Measurements from ENCODE around the gene PRND.
A peak's percentile ranks its signal among the peaks of the same experiment; 100 is the strongest.
"Not testable (repeated sequence)": the region's sequence is repeated elsewhere in the genome, so short reads cannot be mapped to it uniquely, and the experiment has no call there.

PRND gene, protein sequence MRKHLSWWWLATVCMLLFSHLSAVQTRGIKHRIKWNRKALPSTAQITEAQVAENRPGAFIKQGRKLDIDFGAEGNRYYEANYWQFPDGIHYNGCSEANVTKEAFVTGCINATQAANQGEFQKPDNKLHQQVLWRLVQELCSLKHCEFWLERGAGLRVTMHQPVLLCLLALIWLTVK

DNA sequence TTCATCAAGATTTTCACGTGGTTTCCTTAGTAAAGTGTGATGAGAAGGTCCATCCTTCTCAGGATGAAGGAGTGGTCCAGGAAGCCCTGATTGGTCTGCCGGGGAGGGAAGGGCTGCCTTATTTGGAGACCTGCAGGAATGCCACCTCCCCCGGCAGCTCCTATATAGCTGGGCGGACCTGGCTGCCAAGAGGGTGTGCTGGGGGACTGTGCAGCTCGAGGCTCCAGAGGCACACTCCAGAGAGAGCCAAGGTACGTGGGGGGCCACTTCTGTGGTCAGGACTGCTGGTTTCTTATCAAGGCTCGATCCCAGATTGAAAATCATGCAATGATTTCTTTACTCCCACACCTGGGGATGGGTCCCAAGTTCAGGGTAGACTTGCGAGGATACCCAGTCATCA, at the start of gene PRND:
Gene PRND (plus strand): TSS at position 191 of the 400 bp plus-strand sequence. CDS start 2,643 bp downstream, outside the sequence.
- no peak for DNase-seq

DNA sequence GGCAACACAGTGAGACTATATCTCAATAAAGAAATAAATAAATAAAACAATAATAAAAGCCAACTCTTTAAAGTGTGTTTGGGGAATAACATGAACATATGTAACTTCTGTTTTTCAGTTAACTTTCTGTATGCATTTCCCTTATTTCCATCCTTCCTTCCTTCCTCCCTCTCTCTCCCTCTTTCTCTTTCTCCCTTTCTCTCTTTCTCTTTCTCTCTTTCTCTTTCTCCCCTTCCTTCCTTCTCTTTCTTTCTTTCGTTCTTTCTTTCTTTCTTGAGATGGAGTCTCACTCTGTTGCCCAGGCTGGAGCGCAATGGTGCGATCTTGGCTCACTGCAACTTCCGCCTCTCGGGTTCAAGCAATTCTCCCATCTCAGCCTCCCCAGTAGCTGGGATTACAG, 48.8 kb upstream of the PRND start:
- peak; percentile 15 for DNase-seq

DNA sequence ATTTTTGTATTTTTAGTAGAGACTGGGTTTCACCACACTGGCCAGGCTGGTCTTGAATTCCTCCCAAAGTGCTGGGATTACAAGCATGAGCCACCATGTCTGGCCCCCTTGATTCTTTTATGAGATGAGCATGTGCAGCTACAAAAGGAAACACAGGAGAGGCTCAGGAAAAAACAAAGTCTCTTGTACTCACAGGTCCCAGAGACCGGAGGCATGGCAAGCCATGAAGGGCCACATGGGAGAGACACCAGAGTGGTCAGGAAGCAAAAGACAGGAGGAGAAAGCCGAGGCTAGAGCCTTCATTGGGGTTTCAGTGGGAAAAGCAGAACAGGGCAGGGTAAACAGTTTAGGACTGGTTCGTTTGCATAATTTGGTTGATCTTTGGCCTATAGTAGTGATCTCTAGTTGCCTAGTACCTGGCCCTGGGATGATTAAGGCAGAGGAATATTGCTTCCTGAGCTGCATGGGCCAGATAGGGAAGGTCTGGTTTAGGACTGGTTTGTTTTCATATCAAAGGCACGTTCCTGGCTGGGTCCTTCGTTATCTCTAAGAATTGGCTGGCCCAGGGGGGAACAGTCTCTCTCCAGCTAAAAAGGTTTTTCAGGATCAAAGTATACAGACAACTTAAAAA, 48.2 kb upstream of the PRND start:
- DNase-seq: no peak

DNA sequence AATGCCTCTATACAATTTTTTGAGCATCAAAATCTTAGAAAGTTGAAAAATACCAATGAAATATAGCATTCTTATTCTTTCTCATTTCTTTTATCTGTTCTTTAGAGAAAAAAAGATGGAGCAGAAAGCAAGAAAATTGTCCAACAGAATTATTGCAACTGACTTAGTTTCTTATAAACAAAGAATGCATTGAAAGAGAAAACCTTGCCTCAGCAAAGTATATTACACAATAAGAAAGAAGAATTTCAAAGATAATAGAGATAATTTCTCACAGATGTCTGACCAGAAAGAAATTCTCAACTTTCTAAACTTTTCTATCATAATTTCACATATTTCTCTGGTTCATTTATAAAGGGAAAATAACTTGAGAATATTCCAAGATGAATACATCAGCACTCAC, 47.0 kb upstream of the PRND start:
- DNase-seq: no peak

DNA sequence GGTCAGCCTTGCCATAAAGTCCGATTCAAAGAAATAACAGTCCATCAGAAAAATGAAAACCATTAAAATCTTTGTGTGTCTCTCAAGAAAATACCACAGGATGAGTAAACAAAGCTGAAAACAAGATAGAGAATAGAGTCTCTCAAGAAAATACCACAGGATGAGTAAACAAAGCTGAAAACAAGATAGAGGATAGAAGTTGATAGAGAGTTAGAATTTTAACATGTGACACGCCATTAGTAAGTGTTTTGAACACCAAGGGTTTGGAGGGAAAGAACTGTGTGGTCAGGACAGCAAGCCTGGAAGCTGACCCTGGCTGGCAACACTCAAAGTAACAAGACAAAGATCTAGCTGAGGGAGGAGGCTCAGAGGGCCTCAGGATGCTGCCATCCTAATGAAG, 43.9 kb upstream of the PRND start:
- no peak for DNase-seq

DNA sequence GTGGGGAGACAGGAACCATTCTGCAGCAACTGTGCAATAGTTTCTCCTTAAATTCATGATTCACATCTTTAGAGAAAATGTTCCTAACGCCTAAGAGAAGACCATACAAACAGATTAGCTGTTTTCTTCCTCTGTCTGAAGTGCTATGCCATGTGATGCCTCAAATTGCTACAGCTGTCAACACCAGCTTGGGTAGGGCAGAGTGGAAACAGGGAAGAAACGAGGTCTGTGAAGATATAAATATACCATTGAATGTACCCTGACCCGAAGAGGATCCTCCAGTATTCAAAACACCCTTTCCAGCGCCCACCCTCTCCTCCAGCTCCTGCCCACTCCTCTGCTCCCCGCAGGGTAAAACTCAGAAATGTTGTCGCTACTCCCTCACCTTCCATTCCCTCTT, 40.3 kb upstream of the PRND start:
- DNase-seq: peak; percentile 14

DNA sequence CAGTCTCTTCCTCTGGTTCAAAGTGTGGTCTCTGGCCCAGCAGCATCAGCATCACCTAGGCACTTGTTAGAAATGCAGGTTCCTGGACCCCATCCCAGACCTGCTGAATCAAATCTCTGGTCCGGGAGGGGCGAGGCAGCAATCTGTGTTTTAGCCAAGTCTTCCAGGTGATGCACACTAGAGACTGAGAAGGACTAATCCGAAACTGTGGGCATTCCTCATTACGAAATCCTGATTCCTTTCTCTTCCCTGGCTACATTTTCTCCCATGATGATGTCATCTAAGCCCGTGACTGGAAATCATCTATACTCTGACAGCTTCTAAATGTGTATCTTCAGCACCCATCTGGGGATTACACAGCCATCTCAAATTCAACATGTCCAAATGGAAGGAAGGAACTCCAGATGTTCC, 39.7 kb upstream of the PRND start:
- DNase-seq: no peak

DNA sequence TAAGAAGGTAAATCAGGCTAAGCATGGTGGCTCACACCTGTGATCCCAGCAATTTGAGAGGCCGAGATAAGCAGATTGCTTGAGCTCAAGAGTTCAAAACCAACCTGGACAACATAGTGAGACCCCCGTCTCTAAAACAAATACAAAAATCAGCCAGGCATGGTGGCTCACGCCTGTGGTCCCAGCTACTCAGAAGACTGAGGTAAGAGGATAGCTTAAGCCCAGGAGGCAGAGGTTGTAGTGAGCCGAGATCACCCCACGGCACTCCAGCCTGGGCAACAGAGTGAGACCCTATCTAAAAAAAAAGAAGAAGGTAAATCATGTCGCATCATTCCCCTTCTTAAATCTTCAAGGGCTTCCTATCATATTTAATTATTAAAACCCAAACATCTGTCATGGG, 39.0 kb upstream of the PRND start:
- no peak for DNase-seq

DNA sequence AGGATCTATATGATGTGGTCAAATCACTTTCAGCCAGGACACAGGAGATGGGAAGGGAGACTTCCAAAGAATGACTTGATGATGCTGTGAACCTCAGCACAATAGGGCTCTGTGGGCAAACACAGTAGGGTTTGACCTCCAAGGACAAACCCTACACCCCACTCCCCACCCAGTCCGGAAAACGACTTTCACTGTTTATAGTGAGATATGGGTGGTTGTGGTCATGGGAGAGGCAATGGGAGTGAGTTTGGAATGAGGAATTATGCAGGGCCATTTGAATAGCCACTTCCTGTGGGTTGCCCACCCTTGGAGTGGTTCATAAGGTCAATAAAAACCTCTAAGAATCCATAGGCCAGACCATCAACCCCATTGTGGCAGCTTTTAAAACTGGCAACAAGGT, 38.4 kb upstream of the PRND start:
- no peak for DNase-seq

DNA sequence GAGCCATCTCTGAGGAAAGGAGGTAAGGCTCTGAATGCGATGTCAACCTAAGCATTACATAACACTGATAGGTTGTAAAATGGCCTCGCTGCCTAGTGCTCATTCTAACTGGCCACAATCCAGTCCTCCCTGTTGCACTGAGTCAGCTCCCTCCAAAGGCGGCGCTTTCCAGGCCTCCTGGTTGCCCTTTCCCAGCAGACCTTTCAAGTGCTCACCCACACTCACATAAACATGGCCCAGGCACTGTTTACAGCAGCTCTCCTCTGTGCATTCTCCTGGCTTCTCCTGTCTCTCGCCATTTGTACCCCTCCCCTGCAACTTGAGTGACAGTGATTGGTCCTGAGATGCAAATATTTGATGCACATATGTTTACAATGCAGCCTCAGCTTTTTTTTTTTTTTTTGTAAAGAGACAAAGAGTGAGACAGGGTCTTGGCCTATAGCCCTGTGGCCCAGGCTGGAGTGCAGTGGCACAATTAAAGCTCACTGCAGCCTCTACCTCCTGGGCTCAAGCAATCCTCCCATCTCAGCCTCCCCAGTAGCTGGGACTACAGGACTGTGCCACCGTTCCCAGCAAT, 36.8 kb upstream of the PRND start:
- DNase-seq: no peak

DNA sequence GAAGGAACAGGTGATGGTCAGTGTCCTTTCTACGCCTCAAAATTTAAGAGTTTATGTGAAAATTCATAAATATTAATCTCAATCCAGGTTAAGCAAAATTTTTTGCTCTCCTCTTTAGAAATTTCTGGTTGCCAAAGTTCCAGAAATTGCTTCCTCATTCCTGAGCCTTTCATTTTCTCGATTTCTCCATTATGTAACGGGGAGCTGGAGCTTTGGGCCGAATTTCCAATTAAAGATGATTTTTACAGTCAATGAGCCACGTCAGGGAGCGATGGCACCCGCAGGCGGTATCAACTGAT, 35.8 kb upstream of the PRND start:
- no peak for DNase-seq

DNA sequence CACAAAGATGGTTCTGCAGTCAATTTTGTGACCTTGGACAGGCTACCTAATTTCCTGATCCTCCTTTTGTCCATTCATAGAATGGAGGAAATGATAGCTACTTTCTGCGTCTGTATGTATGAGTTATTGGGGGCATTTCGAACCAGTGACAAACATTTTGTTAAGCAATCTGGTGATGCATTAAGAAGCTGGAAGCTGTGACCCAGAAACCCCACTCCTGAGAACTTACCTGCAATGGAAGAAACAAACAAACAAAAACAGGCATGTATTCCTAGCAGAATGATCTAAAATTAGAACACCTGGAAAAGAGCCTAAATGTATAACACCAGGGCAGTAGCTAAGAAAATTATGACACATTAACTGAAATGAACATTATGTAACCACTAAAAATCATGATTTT, 33.4 kb upstream of the PRND start:
- peak; percentile 15 for DNase-seq

DNA sequence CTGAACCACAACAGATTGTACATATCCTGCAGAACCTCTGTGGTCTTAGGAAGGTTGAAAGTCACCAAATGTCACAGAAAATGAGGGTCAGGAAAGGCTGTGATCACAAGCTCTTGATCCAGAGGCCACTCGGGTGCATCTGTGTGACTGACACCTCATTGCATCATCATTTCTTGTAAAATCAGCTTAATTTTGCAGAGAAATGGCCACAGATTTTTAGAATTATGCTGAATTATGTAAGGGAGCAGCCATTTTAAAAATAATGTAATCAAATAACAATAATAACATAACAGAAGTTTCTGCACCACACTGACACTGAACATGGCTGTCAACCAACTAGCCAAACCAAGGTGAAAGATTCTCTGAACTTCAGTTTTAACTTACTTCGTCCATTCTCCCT, 32.5 kb upstream of the PRND start:
- peak; percentile 27 for DNase-seq

DNA sequence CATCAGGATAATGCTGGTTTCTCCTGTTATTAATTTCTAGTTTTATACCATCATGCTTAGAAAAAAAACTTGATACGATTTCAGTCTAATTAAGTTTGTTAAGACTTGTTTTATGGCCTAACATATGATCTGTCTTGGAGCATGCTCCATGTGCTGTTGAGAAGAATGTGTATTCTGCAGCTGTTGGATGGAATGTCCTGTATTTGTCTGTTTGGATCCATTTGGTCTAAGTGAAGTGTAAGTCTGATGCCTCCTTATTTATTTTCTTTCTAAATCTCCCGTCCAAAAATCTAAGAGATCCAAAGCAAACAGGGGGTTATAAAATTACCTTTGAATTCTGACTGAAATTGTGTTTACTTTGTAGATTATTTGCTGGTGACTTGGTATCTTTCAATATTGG, 30.0 kb upstream of the PRND start:
- no peak for DNase-seq

DNA sequence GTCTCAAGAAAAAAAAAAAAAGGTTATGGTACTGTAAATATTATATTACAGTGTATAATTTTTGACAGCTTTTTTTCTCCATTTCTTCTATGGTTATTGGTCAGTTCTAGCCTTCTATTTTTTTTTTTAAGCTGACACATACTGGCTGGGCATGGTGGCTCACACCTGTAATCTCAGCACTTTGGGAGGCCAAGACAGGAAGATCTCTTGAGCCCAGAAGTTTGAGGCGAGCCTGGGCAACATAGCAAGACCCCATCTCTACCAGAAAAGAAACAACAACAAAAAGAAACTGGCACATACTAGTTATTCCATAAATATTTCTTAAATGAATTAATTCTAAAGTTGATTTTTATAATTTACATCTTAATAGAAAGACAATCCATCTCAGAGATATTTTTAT, 27.6 kb upstream of the PRND start:
- no peak for DNase-seq

DNA sequence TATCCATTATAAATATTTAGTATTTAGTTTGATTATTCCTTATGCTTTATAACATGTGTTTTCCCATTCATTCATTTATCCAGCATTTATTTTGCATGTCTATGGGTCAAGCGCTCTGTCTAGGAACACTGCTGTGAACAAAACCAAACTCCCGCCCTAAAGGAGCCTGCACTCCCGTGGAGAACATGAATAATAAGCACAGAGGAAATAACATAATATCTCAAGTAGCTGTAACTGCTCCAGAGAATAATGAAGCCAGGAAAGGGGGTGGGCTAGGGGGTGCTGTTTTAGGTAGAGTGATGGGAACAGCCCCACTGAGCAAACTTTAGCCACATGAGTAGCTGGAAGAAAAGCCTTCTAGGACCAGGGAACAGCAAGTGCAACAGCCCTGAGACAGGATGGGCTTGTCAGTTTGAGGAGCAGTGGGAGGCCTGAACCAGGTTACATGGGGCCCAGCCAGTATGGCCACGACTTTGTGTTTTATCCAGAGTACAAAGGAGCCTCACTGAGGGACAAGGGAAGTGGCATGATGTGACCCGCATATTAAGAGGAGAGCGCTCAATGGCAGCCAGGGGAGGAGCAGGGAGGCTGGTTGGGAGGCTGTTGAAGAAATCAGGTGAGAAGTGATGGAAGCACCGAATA, 24.4 kb upstream of the PRND start:
- DNase-seq: no peak

DNA sequence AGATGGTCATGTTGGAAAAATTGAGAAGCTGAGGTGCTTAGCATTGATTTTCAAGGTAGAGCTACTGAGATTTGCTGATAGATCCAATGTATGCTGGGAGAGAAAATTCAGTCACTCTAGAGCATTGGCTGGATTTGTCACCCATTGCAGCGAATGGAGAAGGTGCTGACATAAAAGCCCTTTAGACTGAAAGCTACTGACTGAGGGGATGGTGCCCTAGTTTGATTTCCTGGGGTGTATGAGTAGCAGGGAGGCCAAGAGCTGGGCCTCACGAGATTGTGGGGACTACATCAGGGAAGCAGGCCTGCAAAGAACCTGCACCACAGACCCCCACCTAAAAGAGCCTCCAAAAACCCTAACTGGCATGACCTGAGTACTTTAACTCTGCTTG, 23.9 kb upstream of the PRND start:
- no peak for DNase-seq

DNA sequence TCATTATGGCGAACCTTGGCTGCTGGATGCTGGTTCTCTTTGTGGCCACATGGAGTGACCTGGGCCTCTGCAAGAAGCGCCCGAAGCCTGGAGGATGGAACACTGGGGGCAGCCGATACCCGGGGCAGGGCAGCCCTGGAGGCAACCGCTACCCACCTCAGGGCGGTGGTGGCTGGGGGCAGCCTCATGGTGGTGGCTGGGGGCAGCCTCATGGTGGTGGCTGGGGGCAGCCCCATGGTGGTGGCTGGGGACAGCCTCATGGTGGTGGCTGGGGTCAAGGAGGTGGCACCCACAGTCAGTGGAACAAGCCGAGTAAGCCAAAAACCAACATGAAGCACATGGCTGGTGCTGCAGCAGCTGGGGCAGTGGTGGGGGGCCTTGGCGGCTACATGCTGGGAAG, 22.5 kb upstream of the PRND start:
- DNase-seq: no peak

DNA sequence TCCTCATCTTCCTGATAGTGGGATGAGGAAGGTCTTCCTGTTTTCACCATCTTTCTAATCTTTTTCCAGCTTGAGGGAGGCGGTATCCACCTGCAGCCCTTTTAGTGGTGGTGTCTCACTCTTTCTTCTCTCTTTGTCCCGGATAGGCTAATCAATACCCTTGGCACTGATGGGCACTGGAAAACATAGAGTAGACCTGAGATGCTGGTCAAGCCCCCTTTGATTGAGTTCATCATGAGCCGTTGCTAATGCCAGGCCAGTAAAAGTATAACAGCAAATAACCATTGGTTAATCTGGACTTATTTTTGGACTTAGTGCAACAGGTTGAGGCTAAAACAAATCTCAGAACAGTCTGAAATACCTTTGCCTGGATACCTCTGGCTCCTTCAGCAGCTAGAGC, 21.8 kb upstream of the PRND start:
- no peak for DNase-seq

DNA sequence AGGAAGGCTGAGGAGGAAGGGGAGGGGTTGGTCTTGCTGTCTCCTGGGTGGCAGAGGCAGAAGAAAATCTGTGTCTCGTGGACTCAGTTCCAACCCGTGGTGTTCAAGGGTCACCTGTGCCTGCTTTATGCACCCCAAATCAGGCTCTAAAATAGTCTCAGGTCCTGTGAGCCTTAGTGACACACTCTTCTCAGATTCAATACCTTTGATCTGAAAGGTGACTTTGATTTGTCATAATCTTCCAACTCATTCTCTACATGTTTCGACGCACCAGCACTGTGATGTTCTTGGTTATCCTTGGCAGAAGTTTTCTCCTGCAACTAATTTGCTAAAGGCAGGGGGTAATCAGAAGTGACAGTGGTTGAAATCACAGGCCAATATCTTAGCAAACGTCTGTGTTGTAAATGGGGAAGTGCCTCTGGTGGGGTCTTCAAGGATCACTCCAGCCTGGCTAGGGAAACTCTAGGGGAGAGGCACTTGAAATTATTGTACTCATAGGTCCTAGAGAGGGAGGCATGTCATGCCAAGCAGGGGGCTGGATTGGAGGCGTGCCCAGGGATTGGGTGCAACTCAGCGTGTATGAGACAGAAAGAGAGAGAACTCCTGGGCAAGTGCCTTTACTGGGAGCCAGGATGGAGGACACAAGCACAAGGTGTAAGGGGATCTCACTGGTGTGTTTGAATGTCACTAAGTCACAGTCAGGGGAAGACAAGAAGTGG, 19.0 kb upstream of the PRND start:
- no peak for DNase-seq

DNA sequence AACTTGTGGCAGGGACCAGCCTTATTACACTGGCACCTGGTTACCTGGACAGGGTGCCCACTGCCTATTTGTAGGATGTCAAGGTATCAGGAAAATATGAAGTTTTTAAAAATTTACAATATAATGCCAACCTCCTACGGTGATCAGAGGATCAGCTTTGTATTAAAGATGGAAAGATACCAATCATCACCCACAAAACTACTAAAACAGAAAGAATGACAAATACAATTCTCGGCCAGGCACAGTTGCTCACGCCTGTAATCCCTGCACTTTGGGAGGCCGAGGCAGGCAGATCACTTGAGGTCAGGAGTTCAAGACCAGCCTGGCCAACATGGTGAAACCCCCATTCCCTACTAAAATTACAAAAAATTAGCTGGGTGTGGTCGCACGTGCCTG, 18.4 kb upstream of the PRND start:
- DNase-seq: no peak

DNA sequence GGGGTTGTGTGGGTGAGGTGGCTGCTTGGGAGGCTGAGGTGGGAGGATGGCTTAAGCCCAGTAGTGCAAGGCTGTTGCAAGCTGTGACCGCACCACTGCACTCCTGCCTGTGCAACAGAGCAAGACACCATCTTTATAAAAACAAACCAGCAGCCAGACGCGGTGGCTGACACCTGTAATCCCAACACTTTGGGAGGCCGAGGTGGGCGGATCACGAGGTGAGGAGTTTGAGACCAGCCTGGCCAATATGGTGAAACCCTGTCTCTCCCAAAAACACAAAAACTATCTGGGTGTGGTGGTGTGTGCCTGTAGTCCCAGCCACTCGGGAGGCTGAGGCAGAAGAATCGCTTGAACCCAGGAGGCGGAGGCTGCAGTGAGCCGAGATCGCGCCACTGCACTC, 14.8 kb upstream of the PRND start:
- not testable (repeated sequence) for DNase-seq

DNA sequence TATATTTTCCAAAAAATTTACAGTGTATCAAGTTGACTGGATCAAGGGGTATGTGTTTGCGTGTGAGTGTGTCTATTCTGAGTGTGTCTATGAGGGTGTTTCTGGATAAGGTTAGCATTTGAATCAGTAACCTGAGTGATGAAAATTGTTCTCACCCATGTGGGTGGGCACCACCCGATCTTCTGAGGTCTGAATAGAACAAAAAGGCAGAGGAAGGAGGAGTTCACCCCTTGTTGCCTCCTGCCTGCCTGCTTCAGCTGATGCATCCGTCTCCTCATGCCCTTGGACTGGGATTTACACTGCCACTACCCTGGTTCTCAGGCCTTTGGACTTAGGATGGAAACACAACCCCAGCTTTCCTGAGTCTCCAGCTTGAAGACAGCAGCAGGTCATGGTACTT, 13.7 kb upstream of the PRND start:
- no peak for DNase-seq

DNA sequence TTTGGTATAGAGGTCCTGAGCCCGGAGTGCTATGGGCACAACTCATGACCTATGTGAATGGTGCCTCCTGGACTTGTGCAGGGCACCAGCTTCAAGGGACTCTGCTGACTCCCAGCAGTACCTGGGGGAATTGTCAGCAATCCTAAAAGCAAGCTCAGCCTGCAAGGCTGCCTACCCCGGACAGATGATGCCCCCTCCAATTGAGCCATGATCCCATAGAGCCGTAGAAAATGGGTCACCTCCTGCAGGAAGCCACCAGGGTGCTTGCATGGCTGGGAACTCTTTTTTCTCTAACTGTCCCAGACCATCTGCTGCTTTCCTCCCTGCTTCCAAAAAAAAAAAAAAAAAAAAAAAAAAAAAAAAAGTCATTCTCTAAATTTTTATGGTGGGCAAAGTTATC, 12.9 kb upstream of the PRND start:
- no peak for DNase-seq

Data from inflammatory macrophage treated with lipopolysaccharide for 4 hours (primary cell).